Coronary artery (tissue), 2 donors: ENCODE data around the gene REG3G.

Source experiments
- DNase-seq: peaks from one replicate; pipeline ENCODE4 v3.0.0-alpha.2; 2017; ENCODE audit warnings: low spot score
- H3K27ac ChIP-seq, 2 donors: fragments of 200-600 bp; sonication (generic); one replicate each; pipeline ENCODE4 v1.5.1; 2016 to 2019
- H3K4me3 ChIP-seq: fragments of 200-600 bp; sonication (generic); 2 replicates; pipeline ENCODE4 v1.5.1; 2016; ENCODE audit warnings: mild to moderate bottlenecking, moderate library complexity
- TF ChIP-seq, protein P1 (sequence below): fragments of 200-600 bp; sonication (generic); IDR thresholded peaks from one replicate; pipeline ENCODE4 v1.5.1; 2019; ENCODE audit warnings: antibody characterized with exemption

The REG3G gene

DNA sequence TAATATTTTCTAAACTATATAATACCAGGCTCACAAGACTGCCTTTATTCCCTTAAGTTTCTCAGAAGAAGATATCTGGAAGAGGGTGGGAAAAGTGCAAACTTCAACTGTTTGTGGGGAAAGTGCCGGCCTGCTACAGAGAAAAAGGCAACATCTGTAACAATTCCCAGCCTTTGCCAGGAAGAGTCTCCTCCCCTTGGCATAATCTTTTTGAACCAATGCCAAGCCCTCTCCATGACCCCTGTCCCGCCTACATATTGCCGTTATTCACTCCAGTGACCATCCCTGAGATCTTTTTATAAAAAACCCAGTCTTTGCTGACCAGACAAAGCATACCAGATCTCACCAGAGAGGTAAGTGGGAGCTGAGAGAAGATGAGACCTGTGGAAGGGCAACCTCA lies at the start of gene REG3G:
Gene REG3G (plus strand): TSS at position 282 of the 400 bp plus-strand sequence. CDS start 392 bp downstream, outside the sequence.
- Histone ChIP-seq H3K27ac (no peak within 1 kb of the TSS), H3K4me3 (no peak within 1 kb of the TSS)
- no peak for DNase-seq
- TF ChIP-seq, protein P1, sequence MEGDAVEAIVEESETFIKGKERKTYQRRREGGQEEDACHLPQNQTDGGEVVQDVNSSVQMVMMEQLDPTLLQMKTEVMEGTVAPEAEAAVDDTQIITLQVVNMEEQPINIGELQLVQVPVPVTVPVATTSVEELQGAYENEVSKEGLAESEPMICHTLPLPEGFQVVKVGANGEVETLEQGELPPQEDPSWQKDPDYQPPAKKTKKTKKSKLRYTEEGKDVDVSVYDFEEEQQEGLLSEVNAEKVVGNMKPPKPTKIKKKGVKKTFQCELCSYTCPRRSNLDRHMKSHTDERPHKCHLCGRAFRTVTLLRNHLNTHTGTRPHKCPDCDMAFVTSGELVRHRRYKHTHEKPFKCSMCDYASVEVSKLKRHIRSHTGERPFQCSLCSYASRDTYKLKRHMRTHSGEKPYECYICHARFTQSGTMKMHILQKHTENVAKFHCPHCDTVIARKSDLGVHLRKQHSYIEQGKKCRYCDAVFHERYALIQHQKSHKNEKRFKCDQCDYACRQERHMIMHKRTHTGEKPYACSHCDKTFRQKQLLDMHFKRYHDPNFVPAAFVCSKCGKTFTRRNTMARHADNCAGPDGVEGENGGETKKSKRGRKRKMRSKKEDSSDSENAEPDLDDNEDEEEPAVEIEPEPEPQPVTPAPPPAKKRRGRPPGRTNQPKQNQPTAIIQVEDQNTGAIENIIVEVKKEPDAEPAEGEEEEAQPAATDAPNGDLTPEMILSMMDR: no peak

DNA sequence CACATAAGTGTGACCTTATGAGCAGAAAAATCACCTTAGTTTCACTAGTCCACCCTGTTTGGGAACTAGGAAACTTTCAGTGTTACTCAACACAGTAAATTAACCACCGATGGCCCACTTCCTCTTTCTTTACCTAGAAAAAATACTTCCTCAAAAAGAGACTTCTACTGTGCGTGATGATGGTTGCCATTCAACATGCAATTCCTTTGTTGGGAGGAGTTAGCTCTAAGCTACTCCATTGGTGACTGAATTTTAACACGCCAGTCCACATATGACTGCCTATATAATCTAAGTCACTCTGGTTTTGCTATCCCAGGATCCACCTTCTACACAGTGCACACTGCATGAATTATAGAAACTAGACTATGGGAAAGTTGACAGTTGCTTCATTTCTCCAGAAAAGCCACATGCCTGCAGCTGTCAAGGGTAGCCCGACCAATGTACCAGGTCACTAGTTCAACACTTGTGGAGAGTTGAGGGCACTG lies 47.8 kb upstream of the REG3G start:
- H3K27ac ChIP-seq: no peak overlapping the region

DNA sequence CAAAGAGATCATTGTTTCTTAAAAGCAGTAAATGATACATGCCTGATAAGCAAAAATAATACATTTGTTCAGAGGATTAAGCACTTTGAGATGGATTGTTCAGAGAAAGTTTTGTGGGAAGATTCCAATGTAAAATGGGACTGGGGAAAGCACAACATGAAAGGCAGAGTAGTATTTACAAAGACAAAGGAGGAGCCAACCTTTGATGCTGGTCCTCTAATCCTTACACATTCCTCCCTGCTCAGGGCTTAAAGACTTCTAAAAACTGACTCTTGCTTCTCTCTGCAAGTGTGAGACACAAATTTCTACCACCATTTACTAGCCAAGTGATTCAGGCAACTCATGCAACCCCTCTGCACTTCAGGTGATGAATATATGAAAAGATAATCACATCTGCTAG lies 47.2 kb upstream of the REG3G start:
- Histone ChIP-seq H3K27ac (no peak overlapping the region), H3K4me3 (no peak overlapping the region)
- TF ChIP-seq, protein P1: no peak

More for the DNA sequence above, 47.8 kb upstream of the REG3G start:
- TF ChIP-seq, protein P1: no peak
- H3K4me3 ChIP-seq: no peak overlapping the region
- no peak for DNase-seq

GRCh38 chr2:78979380-78980151 lies 45.9 kb upstream of the REG3G start:
- TF ChIP-seq, protein P1: peak; percentile 25
- Histone ChIP-seq H3K27ac (no peak overlapping the region), H3K4me3 (no peak overlapping the region)
- DNase-seq: no peak

More for the DNA sequence above, 47.2 kb upstream of the REG3G start:
- DNase-seq: no peak

DNA sequence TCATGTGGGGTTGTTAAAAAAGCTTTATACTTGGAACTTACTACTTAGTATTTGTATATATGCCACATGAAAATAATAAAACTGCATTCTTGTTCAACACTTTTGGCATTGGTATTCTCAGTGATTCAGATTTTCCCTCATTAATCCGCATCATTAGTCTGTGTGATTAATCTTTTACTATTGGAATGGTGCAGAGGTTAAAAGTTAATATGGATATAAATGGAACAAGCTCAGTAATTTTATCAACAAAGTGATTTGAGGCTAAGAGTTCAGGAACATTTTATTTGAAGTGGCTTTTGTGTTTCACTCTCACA lies 45.4 kb upstream of the REG3G start:
- TF ChIP-seq, protein P1: no peak
- no peak overlapping the region for H3K27ac ChIP-seq
- DNase-seq: no peak
- no peak overlapping the region for H3K4me3 ChIP-seq

- H3K4me3 ChIP-seq: no peak overlapping the region
- TF ChIP-seq, protein P1: no peak
- DNase-seq: no peak
- H3K27ac ChIP-seq: no peak overlapping the region
Measured at GRCh38 chr2:78980871-78981270, 44.6 kb upstream of the REG3G start.
